GM19025 (cell line): ENCODE data around the gene ZC2HC1B.
"Not testable (repeated sequence)": the region's sequence is repeated elsewhere in the genome, so short reads cannot be mapped to it uniquely, and the experiment has no call there.

ENCODE experiments used
- ATAC-seq: cut with Tn5 transposase; IDR thresholded peaks from one replicate; pipeline ENCODE4 v1.9.1; 2021; ENCODE audit warnings: mild to moderate bottlenecking, low read depth, moderate library complexity; ENCODE audit not compliant: unreplicated experiment

Gene ZC2HC1B, protein sequence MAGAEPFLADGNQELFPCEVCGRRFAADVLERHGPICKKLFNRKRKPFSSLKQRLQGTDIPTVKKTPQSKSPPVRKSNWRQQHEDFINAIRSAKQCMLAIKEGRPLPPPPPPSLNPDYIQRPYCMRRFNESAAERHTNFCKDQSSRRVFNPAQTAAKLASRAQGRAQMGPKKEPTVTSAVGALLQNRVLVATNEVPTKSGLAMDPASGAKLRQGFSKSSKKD

GRCh38 chr6:143864234-143864633 is at the start of gene ZC2HC1B:
TSS of gene ZC2HC1B (plus strand) at chr6:143864474. CDS start at chr6:143864540, 66 bp downstream.
- no peak for ATAC-seq

DNA sequence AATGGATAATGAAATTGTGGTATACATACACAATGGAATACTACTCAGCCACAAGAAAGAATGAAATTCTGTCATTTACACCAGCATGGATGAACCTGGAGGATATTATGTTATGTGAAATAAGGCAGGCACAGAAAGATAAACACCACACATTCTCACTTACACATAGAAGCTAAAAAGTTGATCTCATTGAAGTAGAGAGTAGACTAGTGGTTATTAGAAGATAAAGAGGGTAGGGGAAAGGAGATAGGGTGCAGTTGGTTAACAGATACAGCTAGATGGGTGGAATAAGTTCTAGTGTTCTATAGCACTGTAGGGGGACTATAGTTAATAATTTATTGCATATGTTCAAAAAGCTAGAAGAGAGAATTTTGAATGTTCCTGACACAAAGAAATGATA is 46.7 kb upstream of the ZC2HC1B start:
- no peak for ATAC-seq

DNA sequence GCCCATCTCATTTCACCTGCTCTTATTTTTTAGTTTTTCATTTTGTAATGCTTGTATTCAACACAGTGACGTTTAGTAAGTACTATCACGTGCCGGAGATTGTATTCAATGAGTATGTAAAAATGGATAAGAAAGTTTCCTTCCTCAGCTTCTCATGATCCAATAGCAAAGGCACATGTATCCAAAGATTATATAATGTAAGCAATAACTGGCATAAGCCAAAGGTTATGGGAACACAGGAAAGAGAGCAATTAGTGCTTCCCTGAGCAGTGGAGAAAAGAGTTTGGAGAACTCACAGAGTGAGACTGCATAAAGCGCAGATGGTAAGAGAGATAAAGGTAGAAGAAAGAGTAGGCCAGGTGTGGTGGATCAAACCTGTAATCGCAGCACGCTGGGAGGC is 42.9 kb upstream of the ZC2HC1B start:
- ATAC-seq: no peak

DNA sequence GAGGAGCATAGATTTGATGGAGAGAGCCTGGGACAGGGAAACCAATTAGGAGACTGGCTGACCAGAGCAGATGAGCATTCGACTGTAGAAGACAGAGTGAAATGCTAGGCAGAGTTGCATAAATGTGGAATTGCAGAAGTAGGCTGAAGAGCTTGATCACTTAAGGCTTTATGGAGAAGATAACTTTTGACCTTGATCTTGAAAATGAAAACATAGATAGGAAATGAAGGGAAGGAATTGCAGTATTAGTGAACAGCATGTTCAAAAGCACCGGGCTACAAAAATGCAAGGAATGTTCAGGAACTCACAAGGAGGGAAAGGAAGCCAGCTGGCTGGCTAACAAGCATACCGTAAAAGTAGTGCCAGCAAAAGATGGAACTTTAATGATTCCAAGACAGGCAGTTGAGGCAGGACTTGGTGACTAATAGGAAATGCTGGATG is 41.7 kb upstream of the ZC2HC1B start:
- ATAC-seq: no peak

- no peak for ATAC-seq
Observed at GRCh38 chr6:143823548-143823947, 40.7 kb upstream of the ZC2HC1B start.

GRCh38 chr6:143828572-143828971 is 35.7 kb upstream of the ZC2HC1B start:
- no peak for ATAC-seq

DNA sequence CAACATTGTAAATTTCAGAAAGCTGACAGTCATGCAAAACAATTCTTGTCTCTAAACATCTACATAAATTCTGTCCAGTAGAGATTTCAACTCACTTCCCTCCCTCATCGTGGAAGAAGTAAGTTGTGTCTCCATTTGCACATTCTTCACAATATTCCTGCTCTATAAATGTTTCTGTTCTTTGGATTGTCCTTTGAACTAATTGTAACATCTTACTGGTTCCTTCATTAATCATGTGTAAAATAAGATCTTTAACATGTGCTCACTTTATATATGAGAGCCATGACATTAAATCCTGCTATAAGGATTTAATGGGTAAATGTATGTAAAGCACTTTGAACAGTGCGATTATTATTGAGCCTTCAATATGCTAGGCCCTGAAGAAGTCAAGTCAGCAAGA is 28.1 kb upstream of the ZC2HC1B start:
- no peak for ATAC-seq

DNA sequence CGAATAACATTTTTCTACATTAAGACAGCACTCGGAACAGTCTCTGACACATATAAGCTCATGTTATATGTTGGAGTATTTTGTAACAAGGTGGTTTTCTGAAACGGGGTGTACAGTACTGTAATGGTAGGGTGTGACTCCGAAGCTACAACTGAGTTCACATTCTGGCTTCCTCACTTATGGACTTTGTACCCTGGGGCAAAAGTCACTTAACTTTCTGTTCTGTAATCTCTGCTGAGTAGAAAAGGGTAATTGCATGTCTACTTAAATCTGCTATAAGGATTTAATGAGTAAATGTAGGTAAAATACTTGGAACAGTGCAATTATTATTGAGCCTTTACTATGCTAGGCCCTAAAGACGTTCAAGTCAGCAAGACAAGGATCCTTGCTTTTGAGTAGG is 25.9 kb upstream of the ZC2HC1B start:
- no peak for ATAC-seq

DNA sequence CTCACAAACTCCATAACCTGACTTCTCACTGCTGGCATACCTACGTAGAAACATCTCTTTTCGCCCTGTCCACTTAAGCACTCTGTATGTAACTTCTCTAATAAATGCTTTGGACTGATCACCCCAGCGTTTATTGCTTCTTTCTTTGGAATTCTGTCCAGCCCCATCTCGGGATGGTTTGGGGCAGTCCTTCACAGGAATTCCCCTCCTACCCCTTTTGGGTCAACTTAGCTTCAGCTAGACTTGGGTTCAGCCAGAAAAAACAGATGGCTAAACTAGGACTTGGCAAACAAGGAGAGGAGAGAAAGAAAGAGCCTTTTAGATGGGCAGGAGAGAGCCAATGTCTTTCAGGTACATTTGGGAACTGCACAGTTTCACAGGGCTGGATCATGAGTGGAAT is 25.1 kb upstream of the ZC2HC1B start:
- ATAC-seq: no peak

DNA sequence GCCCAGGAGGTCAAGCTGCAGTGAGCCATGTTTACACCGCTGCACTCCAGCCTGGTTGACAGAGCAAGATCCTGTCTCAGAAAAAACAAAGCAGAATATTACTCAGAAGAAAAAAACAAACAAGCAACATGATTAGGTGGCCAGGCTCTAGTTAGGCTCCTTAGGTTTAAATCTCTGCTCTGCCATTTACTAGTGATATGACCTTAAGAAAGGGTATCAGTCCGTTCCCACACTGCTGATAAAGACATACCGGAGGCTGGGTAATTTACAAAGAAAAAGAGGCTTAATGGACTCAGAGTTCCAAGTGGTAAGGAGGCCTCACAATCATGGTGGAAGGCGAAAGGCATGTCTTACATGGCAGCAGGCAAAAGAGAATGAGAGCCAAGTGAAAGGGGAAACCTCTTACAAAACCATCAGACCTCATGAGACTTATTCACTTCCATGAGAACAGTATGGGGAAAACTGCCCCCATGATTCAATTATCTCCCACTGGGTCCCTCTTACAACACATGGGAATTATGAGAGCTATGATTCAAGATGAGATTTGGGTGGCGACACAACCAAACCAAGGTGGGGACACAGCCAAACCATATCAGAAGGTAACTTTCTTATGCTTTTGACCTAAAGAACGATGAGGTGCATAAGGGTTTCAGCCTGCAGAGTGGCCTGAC is 23.5 kb upstream of the ZC2HC1B start:
- no peak for ATAC-seq

GRCh38 chr6:143842461-143842901 is 21.8 kb upstream of the ZC2HC1B start:
- no peak for ATAC-seq

GRCh38 chr6:143842902-143843676 is 21.2 kb upstream of the ZC2HC1B start, which contains the start of gene LTV1:
TSS of gene LTV1 (plus strand) at chr6:143843338. CDS start at chr6:143843478, 140 bp downstream.
- ATAC-seq: peak; percentile 99

DNA sequence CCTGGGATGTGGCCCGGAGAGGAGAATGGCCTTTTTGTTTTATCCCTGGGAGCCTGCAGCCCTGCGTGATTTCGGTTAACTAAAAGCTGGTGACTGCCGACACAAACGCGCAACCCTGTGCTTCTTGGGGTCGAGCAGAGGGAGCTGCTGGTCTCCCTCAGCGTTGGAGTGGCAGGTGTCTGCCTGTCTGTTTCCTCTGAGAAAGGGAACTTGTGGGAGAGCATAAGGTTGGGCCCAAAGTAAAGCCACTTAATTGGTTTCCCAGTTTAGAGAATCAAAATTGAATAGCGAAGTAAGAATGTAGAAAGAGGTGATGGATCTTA is 20.6 kb upstream of the ZC2HC1B start:
- ATAC-seq: no peak

- no peak for ATAC-seq
Observed at GRCh38 chr6:143844006-143844405, 20.3 kb upstream of the ZC2HC1B start.

- no peak for ATAC-seq
Observed at GRCh38 chr6:143845033-143845432, 19.2 kb upstream of the ZC2HC1B start.

DNA sequence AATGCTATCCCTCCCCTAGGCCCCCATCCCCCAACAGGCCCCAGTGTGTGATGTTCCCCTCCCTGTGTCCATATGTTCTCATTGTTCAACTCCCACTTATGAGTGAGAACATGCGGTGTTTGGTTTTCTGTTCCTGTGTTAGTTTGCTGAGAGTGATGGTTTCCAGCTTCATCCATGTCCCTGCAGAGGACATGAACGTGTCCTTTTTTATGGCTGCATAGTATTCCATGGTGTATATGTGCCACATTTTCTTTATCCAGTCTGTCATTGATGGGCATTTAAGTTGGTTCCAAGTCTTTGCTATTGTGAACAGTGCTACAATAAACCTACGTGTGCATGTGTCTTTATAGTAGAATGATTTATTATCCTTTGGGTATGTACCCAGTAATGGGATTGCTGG is 12.6 kb upstream of the ZC2HC1B start:
- not testable (repeated sequence) for ATAC-seq

DNA sequence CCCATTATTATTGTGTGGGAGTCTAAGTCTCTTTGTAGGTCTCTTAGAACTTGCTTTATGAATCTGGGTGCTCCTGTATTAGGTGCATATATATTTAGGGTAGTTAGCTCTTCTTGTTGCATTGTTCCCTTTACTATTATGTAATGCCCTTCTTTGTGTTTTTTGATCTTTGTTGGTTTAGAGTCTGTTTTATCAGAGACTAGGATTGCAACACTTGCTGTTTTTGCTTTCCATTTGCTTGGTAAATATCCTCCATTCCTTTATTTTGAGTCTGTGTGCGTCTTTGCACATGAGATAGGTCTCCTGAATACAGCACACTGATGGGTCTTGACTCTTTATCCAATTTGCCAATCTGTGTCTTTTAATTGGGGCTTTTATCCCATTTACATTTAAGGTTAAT is 9.2 kb upstream of the ZC2HC1B start:
- ATAC-seq: not testable (repeated sequence)

- ATAC-seq: not testable (repeated sequence)
Observed at GRCh38 chr6:143856762-143857161, 7.5 kb upstream of the ZC2HC1B start.

DNA sequence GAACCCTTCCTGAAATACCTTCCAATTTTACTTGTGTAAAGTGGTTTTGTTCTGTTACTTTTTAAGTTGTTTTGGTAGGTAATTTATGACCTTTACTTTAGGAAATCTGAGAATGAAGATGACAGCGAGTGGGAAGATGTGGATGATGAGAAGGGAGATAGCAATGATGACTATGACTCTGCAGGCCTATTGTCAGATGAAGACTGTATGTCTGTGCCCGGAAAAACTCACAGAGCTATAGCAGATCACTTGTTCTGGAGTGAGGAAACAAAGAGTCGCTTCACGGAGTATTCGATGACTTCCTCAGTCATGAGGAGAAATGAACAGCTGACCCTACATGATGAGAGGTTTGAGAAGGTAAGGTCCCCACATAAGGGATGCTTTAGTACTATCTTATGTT is 6.6 kb upstream of the ZC2HC1B start:
- ATAC-seq: no peak

DNA sequence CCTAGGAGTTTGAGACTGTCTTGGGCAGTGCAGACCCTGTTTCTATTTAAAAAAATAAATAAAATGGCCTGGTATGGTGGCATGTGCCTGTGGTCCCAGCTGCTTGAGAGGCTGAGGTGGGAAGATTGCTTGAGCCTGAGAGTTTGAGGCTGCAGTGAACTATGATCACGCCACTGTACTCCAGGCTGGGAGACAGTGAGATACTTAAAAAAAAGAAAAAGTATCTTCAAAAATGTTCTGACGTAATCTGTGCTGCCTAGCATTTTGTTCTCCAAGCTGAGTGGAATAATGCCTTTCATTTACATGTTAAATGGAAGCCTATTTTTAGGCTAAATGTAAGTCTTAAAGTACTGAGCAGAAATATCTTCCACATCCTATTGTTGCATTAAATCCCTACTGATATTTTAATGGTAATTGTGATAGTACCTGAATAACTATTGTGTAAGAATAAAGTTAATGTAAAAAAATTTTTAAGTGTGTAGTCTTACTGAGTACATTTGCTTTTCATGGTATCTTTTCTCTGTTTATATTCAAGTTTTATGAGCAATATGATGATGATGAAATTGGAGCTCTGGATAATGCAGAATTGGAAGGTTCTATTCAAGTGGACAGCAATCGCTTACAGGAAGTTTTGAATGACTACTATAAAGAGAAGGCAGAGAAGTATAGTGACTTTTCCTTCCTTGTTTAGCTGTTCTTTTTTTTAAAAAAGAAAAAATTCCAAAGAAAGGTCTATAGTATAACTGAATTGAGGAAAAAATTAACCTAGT is 4.2 kb upstream of the ZC2HC1B start:
- no peak for ATAC-seq

GRCh38 chr6:143863771-143864170 is 503 bp upstream of the ZC2HC1B start:
- no peak for ATAC-seq
